DOHH2 (cell line): ENCODE results near the gene CLK1.

ENCODE experiments used
- EZH2phosphoT487 ChIP-seq: fragments of 200-600 bp; sonication (generic); IDR thresholded peaks from 2 replicates; pipeline ENCODE4 v1.6.1; 2017; ENCODE audit warnings: borderline replicate concordance, mild to moderate bottlenecking, antibody characterized with exemption, low read length, moderate library complexity, mixed read lengths
- TF ChIP-seq, protein P1 (sequence below): fragments of 200-600 bp; sonication (generic); IDR thresholded peaks from one replicate; pipeline ENCODE4 v1.5.1; 2014; ENCODE audit warnings: antibody characterized with exemption, mild to moderate bottlenecking, low read depth, low read length; ENCODE audit not compliant: poor library complexity, severe bottlenecking

DNA sequence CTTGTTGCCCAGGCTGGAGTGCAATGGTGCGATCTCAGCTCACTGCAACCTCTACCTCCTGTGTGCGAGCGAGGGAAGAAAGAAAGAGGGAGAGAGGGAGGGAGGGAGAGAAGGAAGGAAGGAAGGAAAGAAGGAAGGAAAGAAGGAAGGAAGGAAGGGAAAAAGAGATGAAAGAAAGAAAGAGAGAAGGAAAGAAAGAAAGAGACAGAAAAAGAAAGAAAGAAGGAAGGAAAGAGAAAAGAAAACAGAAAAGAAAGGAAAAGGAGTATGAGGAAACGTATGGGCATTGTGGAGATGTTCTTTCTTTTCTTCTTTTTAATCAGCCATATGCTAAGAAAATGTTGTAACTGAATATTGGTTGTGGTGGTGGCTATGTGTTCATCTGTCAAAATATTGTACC is 16.5 kb downstream of the CLK1 start:
- TF ChIP-seq, protein P1, sequence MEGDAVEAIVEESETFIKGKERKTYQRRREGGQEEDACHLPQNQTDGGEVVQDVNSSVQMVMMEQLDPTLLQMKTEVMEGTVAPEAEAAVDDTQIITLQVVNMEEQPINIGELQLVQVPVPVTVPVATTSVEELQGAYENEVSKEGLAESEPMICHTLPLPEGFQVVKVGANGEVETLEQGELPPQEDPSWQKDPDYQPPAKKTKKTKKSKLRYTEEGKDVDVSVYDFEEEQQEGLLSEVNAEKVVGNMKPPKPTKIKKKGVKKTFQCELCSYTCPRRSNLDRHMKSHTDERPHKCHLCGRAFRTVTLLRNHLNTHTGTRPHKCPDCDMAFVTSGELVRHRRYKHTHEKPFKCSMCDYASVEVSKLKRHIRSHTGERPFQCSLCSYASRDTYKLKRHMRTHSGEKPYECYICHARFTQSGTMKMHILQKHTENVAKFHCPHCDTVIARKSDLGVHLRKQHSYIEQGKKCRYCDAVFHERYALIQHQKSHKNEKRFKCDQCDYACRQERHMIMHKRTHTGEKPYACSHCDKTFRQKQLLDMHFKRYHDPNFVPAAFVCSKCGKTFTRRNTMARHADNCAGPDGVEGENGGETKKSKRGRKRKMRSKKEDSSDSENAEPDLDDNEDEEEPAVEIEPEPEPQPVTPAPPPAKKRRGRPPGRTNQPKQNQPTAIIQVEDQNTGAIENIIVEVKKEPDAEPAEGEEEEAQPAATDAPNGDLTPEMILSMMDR, result no peak
- TF ChIP-seq EZH2phosphoT487, result no peak
